Globus pallidus (tissue), 1 donor: ENCODE data around the gene ELL2.

Source experiments
- DNase-seq: peaks from one replicate; pipeline ENCODE4 v3.0.0-alpha.2; 2015; ENCODE audit warnings: low spot score

The ELL2 gene

GRCh38 chr5:95956021-95956899 is 5.4 kb downstream of the ELL2 start:
- no peak for DNase-seq

DNA sequence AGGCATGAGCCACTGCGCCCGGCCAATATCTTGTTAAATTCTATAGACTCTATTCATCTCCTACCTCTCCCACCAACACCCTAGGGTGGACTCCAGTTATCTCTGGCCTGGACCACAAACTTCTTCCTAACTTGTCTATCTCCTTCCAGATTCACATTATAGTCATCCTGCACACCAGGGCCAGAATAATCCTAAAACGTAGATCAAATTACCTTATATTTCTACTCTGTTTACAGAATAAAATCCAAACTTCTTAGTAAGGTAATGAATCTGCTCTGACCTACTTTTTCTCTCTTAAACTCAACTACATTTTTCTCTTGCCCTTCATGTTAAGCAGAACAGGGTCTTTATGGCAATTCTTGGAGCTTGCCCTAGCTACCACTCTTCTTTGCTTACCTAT is 6.9 kb downstream of the ELL2 start:
- no peak for DNase-seq

- no peak for DNase-seq
These were observed 8.5 kb downstream of the ELL2 start for GRCh38 chr5:95953021-95953702.

GRCh38 chr5:95951916-95952315 is 9.7 kb downstream of the ELL2 start:
- no peak for DNase-seq

DNA sequence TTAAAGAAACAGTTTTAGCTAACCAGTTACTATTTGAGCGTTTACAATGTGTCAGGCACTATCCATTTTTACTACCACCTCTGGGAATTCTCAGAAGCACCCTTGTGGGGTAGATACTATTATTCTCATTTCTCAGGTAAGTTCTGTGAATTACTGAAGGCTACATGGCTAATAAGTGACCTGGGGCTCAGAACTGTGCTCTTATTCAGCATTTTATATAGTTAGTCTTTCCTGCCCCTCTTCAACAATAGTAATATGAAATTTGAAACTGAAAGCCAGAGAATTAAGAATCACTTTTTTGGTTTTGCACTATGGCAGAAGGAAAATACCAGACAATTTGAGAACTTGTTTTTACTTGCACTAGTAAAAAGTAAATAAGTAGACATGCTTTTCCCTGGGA is 11.8 kb downstream of the ELL2 start:
- no peak for DNase-seq

- no peak for DNase-seq
These were observed 13.0 kb downstream of the ELL2 start for GRCh38 chr5:95948631-95949030.

- DNase-seq = no peak
These were observed 15.2 kb downstream of the ELL2 start for GRCh38 chr5:95946451-95946850.

GRCh38 chr5:95942968-95943367 is 18.7 kb downstream of the ELL2 start:
- DNase-seq = no peak

DNA sequence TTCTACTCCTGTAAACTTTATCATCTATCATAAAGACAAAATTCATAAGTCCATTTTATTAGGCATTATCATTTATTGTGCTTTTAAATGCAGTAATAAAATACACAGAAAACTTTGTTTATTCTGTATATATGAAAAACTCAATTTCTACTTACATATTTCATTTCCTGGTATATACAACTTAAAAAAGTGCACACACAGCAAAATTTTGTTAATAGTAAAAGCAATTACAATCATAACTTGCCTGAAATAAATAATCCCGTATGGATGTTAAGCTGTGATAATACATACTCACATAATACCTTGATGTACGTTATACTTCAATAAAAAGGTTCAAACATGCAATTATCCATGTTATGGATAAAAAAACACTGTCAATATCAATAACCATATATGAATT is 19.2 kb downstream of the ELL2 start:
- DNase-seq = no peak

- peak; percentile 69 for DNase-seq
These were observed 19.9 kb downstream of the ELL2 start for GRCh38 chr5:95941756-95942155.

DNA sequence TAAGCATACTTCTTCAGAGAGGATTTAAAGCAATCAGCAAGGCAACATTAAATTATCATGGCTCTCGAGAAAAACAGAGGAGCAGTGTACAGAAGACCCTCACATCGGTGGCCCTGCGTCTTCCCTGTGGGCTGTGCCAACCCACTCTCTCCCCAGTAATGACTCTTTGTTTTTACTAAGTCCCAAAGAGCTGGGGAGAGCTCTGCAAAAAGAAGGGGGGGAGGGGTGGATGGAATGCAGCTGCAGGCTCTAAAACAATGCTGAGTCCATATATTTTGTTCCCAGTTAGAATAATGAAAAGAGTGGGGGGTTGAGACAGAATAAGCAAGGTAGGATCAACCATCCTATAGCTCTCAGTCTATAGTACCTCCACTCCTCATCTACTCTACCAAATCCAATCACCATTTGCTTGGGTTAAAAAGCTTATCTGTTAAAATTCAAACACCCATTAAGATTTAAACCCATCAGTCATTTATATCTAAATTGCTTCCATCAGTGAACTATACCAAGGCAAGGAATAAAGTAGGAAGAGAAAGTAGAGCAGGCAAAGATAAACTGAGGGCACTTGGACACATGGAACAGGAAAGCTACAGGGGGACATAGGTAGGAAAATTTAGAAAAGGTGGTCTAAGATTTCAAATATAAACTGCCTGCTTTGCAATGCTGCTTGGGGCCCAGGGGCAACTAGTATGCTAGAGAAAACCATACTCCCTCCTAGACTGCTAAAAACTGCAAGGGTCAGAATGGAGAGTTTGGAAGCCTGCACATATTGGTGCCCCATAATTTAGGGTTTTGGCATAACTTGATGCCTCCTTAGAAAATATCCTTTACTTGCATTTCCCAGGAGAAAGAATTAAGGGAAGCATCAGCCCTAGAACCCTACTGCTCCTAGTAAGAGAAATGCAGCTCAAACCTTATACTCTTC is 20.6 kb downstream of the ELL2 start:
- peak; percentile 94 for DNase-seq

DNA sequence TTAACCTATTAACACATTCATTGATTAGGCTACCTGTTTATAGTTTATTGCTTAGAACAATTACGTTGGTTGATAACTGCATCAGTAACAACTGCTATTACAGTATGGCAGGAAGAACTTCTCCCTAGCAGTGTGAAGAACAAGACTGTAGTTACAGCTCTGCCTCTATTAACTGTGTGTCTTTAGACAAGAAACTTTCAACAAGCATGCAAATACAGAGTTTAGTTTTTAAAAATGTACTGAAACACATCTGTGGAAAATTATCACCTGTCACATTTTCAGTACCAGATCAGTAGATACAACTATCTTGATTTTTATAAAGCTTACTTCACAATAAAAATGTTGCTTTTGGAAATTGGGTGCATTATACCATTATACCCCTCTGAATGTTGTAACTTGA is 22.2 kb downstream of the ELL2 start:
- DNase-seq = peak; percentile 48

- no peak for DNase-seq
These were observed 22.9 kb downstream of the ELL2 start for GRCh38 chr5:95938766-95939165.

GRCh38 chr5:95938347-95938746 is 23.3 kb downstream of the ELL2 start:
- DNase-seq = no peak

GRCh38 chr5:95937607-95938152 is 24.0 kb downstream of the ELL2 start:
- DNase-seq = no peak

- DNase-seq = no peak
These were observed 24.7 kb downstream of the ELL2 start for GRCh38 chr5:95936812-95937397.

DNA sequence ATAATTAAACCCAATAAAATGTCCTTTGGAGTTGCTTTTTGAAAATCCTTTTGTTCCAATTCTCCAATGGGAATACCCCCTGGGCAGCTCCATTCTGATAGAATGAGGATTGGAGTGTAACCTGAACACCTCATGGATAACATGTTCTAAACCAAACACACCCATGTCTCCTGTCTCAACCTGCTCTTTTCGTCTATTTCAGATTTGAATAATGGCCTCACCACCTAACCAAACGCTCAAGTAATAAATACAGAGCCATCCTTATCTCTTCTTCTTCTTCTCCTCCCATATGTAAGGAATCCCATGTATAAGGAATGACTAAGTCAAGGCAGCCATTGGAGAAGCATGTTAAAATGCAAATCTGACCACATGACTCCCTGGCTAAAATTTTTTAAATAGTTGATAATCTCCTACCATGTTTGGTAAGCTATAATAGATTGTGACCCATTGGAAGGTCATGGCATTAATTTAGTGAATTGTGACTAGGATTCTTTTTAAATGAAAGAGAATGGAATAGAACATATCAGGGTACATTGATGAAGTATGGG is 26.0 kb downstream of the ELL2 start:
- DNase-seq = no peak

GRCh38 chr5:95934207-95934804 is 27.3 kb downstream of the ELL2 start:
- no peak for DNase-seq

DNA sequence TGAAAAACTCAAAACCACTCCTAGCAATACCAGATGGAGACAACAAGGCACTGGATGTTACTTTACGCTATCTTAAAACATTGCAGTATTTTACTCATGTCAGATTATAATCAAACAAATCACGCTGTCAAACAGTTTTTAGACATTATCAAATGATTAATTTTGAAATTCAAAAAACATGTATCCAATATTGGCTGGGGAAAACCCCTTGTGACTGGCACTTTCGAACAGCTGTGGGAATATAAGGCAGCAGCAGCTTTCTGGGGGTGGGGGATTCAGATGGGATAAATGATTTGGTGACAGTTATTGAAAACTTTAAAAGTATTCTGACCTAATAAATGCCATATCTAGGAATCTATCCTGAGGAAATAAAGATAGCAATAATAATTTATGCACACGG is 28.7 kb downstream of the ELL2 start:
- DNase-seq = no peak

- no peak for DNase-seq
These were observed 30.4 kb downstream of the ELL2 start for GRCh38 chr5:95931079-95931833.
